HG03135 (cell line): ENCODE results near the gene SNRPD3.
"Not testable (repeated sequence)": the region's sequence is repeated elsewhere in the genome, so short reads cannot be mapped to it uniquely, and the experiment has no call there.

Source experiments
- ATAC-seq: cut with Tn5 transposase; IDR thresholded peaks from one replicate; pipeline ENCODE4 v1.9.1; 2021; ENCODE audit warnings: mild to moderate bottlenecking, moderate library complexity; ENCODE audit not compliant: unreplicated experiment

The SNRPD3 gene

DNA sequence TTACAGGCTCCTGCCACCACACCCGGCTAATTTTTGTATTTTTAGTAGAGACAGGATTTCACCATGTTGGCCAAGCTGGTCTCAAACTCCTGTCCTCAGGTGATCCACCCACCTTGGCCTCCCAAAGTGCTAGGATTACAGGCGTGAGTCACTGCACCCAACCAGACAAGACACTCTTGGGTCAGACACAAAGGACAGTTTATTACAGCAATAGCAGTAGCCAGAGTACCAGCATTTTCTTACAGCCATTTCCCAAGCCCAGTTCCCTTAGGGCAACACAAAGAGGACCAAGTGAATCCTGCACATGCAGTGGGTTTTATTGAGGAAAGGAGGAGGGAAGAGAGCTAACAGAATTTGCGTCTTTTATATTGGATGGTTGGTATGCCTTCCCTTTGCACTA, 24.8 kb upstream of the SNRPD3 start:
- not testable (repeated sequence) for ATAC-seq

DNA sequence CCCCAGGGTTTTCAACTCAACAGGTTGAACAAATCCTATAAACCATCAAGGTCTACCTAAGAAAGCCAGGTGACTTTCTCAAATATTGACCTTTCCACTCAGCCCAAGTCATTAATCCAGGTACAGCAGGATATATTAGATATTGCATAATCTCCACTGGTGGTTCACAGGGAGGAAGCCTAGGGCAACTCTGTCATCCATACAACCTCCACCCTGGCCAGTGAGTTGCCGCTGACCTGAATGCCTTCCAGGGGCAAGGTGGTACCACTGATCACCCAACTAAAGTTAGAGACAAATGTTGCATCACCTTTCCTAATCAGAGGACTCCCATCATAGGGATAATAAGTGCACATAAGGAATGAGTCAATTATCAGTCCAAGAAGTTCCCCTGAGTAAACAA, 23.7 kb upstream of the SNRPD3 start:
- ATAC-seq, result no peak

DNA sequence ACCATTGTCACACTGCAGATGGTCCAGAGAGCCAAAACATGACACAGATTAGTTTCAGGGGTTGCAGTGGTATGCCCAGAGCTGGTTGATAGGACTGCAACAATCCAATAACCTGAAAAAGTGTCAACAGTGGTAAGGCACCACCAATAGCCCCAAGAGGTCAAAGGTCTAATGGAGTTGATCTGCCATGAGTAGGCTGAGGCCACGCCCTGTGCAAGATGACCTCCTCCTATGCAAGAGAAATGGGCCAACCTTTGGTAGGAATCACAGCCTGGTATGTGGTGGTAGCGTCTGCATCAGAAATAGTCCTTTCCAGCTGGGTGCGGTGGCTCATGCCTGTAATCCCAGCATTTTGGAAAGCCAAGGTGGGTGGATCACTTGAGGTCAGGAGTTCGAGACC, 20.5 kb upstream of the SNRPD3 start:
- no peak for ATAC-seq

DNA sequence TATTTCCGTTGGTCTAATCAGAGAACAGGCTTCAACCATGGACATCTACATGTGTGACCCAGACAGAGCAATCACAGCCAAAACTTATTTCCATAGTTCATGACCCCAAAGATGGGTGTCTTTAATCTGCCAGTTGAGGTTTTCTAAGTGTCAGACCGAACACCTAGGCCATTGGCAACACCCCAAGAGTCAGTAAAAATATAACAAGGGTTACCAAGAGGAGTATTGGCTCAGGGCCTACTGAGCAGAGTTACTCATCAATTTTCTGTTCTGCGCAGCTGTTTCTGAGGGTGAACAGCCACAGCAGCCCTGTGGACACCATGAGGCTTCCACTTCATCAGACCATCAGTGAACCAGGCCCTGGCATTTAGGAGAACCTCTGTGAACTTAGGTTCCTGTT, 19.7 kb upstream of the SNRPD3 start:
- no peak for ATAC-seq

DNA sequence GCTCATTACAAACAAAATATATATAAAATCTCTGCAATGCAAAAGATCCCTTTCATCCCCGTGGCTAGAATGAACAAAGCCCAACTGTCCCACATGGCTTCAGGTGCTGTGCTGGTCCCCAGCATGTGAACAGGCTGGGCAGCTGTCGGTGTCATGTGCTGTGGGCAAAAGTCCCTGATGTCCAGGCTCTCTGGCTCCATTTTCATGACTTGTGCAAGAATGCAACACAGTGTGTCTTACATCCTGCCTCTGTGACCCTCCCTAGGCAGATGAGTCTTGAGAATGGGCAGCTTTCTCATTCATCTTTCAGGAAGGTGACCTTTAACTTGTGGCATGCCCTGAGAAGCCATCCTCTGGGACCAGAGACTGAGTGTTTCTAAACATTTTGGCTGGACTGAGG, 15.3 kb upstream of the SNRPD3 start:
- ATAC-seq, result no peak

DNA sequence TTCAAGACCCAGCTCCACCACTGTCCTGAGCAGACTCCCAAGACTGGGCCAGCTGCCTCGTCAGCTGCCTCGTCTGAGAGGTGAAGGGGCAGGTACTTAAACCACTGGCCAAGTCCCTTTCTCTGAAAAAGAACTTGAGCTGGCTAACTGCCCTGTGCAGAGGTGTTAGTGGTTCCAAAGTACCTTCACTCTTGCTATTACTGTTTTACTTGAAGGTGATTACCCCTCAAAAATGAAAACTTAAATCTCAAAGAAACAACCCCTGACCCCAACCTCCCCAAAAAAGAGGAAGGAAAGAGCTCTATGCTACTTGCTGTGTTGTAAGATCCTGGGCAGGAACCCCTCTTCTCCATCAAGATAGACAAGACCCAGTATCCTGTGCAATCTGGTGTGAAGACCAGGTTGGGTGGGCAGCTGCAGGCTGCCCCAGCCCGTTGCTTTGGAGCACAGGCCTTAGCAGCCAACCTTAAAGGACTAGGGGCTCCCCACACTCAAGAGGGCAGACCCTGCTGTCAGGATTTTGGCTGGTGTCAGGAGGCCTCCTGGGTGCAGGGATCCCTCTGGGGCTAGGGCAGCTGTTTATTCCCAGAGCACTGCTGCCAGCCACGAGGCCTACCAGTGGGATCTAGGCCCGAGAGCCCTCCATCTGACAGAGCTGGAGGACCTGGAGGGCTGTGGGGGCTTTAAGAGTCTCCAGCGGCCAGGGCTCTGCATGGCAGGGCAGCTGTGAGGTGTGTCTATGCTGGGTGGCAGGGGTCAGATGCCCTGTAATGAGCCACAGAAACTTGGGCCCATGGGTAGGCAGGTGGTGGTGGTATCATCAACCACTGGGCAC, 13.9 kb upstream of the SNRPD3 start:
- no peak for ATAC-seq

DNA sequence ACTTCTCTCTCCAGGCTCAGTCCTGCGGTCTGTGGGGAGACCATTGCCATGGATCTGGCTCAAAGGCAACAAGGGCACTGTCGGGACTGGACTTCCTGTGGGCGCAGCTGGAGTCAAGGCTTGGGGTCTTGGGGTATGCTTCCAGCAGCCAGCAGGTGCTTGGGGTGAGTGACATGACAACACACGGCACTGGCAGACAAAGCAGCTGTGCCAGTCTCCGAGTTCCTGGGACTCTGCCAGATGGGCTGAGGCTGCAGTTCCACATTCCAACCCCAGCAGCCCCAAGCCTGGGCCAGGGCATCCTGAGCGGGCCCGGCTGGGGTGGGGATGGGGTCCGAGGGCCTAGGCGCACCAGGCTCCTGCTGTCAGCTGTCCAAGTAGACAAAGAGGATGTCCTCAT, 13.2 kb upstream of the SNRPD3 start:
- ATAC-seq, result no peak

DNA sequence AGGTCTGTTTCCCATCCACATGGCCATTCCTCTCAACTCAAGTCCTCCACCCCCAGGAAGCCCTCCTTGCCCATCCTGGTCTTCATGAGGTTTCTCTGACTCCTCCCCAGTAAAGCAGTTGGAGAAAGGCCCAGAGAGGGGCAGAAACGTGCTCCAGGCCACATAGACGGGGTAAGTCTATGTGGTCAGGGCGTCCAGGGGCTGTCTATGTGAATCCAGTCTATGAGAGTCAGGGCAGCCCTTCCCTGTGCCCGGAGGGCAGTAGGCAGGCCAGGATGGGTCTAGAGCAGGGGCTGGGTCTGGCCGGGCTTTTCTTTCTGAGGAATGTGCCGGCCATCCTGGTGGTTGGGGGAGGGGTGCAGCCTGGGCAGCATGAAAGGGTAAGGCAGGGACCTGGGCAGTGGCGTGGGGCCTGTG, 12.6 kb upstream of the SNRPD3 start:
- no peak for ATAC-seq

DNA sequence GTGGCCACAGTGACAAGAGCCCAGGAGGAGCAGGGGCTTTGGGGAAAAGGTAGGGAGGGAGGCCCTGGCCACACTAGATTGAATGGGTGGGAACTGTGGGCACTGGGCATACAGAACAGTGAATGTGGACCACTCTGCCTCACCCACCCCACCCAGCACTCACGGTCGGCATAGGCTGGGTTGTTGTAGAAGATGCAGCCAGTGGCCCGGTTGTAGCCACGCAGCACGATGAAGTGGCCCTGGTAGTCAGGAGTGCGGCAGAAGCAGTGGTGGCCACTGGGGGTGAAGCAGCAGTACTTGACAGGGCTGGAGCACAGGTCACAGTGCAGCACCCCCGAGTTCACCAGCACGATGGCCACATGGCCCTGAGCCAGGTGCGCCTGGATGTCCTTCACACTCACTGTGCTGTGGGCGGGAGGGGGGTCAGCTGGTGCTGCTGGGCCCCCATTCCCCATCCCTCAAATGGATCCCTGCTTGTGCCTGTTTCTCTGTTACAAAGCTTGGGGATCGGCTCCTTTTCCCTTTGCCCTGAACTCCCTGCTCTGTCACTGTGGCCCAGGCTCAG, 12.0 kb upstream of the SNRPD3 start:
- no peak for ATAC-seq

DNA sequence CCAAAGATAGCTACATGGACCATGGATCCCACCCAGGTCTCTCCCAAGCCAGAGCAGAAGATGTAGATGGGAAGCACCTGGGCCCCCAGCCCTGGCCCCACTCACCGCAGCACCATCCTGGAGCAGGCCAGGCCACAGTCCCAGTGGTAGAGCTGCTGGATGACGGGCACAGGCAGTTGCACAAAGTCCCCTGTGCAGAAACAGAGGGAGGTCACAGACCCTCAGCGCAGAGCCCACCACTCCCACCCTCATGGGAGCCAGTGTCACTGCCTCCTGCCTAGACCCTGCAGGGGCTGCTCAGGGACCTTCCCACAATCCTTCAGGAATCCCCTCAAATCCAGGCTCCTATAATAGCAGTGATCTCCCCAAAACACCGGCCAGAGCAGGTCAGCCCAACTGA, 7.0 kb upstream of the SNRPD3 start:
- ATAC-seq, result no peak

DNA sequence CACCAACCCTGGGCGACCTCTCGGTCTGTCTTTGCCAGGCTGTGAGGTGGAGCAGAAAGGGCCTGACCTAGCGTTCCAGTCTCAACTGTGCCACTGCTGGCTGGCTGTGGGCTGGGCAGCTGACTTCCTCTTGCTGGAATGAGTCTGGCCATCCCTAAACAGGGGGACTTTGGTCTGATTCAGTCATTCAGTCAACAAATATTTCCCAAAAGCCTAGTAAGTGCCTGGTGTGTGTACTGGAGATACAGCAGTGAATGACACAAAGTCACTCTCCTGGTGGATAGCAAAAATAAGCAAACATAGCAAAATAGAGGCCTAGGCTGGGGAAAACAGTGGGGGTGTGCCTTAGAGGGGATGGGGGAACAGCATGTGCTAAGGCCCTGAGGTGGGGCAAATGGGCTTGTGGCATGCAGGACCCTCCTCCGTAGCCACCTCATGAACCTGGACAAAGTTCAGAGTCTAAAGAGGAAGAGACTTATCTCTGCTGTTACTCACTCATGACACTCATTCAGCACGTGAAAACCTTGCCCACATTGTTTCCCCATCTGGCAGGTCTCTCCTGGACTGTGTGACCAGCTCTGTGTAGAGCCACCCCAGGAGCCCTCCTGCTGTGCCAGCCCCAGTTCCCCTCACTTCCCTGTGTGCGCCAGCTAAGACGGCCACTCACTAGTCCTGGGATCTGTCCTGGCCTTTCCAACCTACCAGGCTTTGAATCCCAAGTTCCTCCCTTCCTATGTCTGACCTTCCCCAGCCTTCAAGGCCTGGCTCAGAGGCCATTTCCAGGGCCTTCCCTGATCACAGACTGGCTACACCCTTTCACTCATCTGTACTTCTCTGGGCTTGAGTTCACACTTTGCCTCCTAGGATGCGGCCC, 5.5 kb upstream of the SNRPD3 start:
- ATAC-seq, result no peak

DNA sequence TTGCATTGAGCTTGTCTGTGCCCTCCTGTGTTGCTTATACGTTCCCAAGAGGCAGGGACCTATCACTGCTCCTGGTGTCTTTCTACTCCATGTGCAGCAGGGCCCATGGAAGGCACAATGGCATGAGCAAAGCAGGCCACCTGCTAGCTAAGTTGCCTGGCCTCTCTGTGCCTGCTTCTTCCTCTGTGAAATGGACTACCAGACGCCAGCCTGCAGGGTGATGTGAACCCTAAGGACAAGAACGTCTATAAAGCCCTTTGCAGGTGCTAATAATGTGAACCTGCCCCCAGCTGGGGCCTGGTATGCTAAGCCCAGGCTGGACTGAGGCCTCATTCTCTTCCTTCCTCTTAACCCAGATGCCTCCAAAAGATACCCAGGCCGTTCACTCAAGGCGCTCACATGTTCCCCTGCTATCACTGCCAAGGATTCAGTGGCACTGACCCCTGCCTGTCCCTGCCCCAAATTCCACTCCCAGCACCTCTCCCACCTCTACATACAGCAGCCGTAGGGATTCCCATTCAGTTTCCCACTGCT, 4.8 kb upstream of the SNRPD3 start:
- ATAC-seq, result no peak

DNA sequence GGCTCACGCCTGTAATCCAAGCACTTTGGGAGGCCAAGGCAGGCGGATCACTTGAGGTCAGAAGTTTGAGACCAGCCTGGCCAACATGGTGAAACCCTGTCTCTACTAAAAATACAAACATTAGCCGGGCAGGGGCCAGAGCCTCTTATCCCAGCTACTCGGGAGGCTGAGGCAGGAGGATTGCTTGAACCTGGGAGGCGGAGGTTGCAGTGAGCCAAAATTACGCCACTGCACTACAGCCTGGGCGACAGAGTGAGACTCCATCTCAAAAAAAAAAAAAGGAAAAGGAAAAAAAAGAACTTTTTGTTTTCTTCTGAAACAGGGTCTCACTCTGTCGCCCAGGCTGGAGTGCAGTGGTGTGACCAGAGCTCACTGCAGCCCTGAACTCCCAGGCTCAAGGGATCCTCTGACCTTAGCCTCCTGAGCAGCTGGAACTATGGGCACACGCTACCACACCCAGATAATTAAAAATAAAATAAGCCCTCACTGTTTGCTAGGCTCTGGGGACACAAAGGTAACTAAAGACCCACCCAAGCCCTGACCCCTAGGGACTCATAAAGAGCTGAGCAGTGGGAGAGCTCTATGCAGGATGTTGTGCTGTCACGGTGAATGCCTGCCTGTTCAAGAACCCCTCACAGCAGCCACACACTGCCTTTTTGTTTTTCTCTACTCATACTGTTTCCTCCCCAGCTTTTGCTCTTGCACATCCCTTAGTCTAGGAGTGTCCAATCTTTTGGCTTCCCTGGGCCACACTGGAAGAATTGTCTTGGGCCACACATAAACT, 3.1 kb upstream of the SNRPD3 start:
- not testable (repeated sequence) for ATAC-seq

DNA sequence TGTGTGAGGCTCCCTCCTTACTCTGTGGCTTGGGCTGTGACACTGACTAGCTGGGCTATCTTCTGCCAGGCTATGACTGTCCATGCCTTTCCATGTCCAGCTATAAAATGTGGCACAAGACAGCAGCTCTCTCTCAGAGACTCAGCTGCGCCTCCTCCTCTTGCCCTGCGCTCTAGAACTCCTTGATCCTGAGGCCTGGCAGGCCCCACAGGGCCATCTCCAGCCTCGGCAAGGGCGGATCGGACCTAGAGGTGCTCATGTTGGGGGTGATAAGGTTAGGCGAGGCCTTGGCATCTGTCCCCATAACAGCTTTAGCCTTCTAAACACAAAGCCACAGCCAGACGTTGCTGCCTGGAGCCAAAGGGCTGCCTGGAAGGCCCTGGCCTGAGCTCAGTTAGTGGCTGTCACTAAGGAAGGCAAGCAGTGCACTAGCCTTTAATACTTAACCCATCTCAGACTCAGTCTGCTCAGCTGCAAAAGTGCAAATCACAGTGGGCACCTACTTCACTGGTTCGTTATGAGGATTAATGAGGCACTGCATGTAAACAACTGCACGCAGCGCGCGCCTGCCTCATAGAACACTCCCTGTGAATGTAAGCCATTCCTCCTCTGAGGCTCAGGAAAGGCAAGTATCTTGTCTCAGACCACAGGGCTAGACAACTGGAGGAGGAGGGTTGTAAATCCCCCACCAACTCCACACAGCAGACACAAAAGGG, 2.0 kb upstream of the SNRPD3 start:
- ATAC-seq, result no peak

DNA sequence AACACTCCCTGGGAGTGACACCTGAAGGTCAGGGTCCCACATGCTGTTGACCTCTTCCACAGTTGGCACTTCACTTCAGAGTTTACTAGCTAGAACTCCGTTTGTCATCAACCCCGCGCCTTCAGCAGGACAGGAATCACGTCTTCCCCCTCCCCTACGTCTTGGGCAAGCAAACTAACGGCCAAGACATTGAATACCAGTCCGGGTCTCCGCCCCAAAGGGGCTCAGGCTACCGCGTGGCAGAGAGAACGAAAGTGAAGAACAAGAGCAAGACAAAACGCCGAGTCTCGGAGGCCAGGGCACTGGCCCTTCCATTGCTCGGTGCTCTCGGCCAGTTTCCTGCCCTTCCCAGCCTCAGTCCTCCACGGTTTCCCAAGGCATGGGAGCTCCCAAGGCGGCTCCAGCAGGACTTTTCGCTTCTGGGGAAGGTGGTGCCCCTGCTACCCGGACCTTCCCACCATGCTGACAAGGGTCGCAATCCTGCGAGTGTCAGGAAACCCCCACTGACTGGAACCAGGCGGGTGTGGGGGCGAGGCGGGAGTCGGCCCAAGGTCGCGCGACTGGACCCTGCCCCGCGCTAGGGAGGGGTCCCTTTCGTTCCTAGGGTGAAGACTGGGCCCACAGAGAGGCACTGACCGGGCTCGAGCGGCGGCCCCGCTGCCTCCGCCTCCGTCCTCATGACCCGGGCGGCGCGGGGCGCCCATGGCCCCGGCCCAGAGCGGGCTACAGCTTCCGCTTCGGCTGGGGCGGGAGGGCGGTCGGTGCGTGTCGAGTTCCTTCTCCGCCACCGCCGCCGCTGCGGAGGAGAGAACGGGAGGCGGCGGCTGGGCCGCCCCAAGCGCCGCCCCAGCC, 1.3 kb upstream of the SNRPD3 start, which contains the start of gene GUCD1:
TSS of gene GUCD1 (minus strand) at position 826 of the 852 bp plus-strand sequence. CDS start at position 679, 147 bp downstream.
- ATAC-seq, result peak; percentile 17

DNA sequence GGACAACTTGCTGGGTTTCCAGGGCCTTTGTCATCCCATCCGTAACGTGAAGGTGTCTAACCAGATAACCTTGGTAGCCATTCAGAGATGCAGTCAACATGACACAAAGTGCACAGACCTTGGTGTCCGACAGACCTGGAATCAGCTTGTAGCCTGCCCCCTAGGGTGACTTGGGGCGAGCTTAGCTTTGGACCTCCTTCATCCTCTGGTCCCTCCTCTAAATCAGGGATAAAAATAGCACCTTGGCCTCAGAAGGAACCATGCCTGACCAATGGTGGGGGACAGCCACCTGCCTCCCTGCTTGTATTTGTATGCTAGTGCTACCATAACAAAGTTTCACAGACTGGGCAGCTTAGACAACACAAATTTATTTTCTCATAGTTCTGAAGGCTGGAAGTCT, 3.7 kb downstream of the SNRPD3 start:
- ATAC-seq, result no peak

DNA sequence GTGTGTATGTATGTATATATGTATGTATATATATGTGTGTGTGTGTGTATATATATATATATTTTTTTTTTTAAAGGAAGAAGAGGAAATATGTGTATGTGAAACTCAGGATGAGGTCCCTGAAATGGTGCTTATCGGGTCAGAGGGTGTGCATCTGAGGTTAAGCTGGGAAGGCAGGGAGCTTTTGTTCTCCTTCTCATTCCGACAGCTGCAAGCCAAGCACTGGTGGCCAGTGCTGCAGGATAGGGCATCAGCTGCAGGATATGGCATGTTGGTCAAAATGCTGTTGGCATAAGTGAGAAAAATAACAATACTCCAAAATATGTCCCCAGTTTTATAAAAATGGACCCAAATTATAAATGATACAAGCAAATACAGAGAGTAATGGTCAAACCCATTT, 7.4 kb downstream of the SNRPD3 start:
- ATAC-seq, result no peak

DNA sequence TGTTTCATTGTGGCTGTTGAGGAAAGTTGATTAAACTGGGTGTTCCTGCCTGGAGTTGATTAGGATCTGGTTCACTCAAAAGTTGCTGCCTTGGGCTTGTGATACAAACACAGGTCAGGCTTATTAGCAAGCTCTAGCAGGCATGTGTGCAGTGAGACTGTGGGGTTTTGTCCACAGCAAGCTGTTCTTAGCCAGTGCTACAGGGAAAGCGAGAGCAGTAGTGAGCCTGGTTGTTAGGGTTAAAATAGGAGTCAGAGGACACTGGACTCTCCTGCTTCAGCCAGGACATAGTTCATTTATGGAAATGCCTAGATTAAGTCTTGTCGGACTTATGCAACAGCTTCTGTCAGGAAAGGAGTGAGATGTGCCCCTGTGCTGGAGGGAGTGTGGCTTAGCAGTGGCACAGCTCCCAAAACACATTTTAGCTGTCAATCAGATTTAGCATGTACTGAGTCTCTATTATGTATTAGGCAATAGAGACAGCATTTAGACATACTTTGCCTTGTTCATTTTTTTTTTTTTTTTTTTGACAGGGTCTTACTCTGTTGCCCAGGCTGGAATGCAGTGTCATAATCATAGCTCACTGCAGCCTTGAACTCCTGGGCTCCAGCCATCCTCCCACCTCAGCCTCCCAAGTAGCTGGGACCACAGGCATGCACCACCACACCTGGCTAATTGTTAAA, 8.7 kb downstream of the SNRPD3 start:
- ATAC-seq, result no peak
